ENCODE results near the gene YTHDF2. TPM values are rescaled to one million over a fixed set of nuclear protein-coding genes. Genes with fewer than 3 reads are reported as not detected.
"Not testable (repeated sequence)": the region's sequence is repeated elsewhere in the genome, so short reads cannot be mapped to it uniquely, and the experiment has no call there.

Gene YTHDF2
- total RNA-seq: 49.8 and 76.0 TPM in 2 replicates

GRCh38 chr1:28736450-28737306, at the start of gene YTHDF2:
Gene YTHDF2 (plus strand): TSS chr1:28736940. CDS start chr1:28737121, 181 bp downstream.
- DNase-seq (ENCODE audit: low read depth): peak; percentile 41
- TF ChIP-seq CTCF (conservative IDR thresholded peaks at IDR 0.05; ENCODE audit: low read depth, low read length): peak; percentile 84
- H3K4me3 ChIP-seq (ENCODE audit: low read depth, low read length): peak within 1 kb of the TSS; percentile 95

- not testable (repeated sequence) for H3K4me3 ChIP-seq (ENCODE audit: low read depth, low read length); DNase-seq (ENCODE audit: low read depth)
Measured at GRCh38 chr1:28691627-28692026, 45.1 kb upstream of the YTHDF2 start.

GRCh38 chr1:28703629-28704028, 33.1 kb upstream of the YTHDF2 start:
- no peak for TF ChIP-seq CTCF (conservative IDR thresholded peaks at IDR 0.05; ENCODE audit: low read depth, low read length)
- H3K4me3 ChIP-seq (ENCODE audit: low read depth, low read length): no peak overlapping the region
- DNase-seq (ENCODE audit: low read depth): no peak

GRCh38 chr1:28716336-28716735, 20.4 kb upstream of the YTHDF2 start:
- no peak for TF ChIP-seq CTCF (conservative IDR thresholded peaks at IDR 0.05; ENCODE audit: low read depth, low read length)
- no peak overlapping the region for H3K4me3 ChIP-seq (ENCODE audit: low read depth, low read length)

GRCh38 chr1:28718166-28718565, 18.6 kb upstream of the YTHDF2 start:
- DNase-seq (ENCODE audit: low read depth): no peak
- H3K4me3 ChIP-seq (ENCODE audit: low read depth, low read length): no peak overlapping the region
- TF ChIP-seq CTCF (conservative IDR thresholded peaks at IDR 0.05; ENCODE audit: low read depth, low read length): no peak

More at GRCh38 chr1:28716336-28716735, 20.4 kb upstream of the YTHDF2 start:
- DNase-seq (ENCODE audit: low read depth): no peak

GRCh38 chr1:28718586-28719331, 18.0 kb upstream of the YTHDF2 start:
- DNase-seq (ENCODE audit: low read depth): no peak
- TF ChIP-seq CTCF (conservative IDR thresholded peaks at IDR 0.05; ENCODE audit: low read depth, low read length): no peak
- H3K4me3 ChIP-seq (ENCODE audit: low read depth, low read length): no peak overlapping the region

GRCh38 chr1:28719332-28719619, 17.5 kb upstream of the YTHDF2 start:
- no peak for DNase-seq (ENCODE audit: low read depth)
- H3K4me3 ChIP-seq (ENCODE audit: low read depth, low read length): no peak overlapping the region
- TF ChIP-seq CTCF (conservative IDR thresholded peaks at IDR 0.05; ENCODE audit: low read depth, low read length): no peak
